Left forelimb (tissue), 1 donor: Measurements from ENCODE around the gene HPCAL1.

Source experiments
- DNase-seq: peaks from one replicate; pipeline ENCODE4 v3.0.0-alpha.2; 2018; ENCODE audit warnings: low spot score

HPCAL1 gene

DNA sequence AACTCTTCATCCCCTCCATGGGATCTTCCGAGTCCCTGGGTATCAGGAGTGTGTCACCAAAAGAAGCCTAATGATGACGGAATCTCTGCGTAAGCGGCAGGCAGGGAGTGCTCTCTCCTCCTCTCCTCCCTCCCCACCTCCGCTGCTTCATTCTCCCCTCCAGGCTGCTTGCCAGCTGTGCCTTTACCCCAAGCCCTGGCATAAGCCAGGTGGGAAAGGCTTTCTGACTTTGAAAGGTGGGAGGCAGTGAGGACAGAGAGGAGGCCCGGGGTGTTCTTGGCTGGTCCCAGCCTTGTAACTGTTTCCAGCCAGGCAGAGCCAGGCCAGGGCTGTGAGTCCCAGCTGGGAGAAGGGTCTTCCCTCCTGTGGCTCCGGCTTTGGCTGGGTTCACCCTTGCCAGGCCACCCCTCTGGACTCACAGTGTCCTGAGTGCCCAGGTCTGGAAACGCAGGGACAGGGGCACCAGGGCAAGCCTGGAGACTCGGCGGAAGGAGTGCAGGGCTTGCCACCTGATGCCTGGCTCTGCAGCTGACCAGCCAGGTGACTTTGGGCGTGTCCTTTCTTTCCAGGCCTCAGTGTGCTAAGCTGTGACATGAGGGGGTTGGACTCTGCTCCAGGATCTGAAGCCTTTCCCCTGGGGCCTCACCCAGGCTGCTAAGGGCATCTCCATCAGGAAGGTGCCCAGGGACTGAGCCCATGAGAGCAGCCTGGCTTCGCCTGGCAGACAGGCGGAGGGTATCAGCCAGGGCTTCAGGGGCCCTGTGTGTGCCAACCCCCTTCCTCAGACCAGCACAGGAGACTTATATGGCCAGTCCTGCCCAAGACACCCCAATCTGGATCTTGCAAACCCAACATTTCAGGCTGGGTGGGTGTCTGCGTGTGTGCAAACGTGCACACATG, 32.7 kb upstream of the HPCAL1 start:
- no peak for DNase-seq

DNA sequence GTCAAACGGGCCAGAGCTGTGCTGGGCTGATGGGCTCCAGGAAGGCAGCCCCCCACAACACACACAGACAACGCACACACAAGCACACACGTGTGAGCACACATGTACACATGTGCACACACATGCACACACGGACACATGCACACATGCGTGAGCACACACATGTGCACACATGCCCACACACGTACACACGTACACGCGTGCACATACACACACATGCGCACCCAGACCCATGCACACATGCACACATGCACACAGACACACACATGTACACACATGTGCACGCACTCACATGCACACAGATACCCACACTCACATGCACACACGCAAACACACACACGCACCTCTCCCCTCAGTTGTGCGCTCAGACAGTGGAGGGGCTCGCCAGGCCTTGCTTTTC, 31.2 kb upstream of the HPCAL1 start:
- no peak for DNase-seq

- DNase-seq, result peak; percentile 40
These were observed 30.8 kb upstream of the HPCAL1 start for GRCh38 chr2:10271946-10272345.

GRCh38 chr2:10272464-10272863, 30.2 kb upstream of the HPCAL1 start:
- peak; percentile 41 for DNase-seq

DNA sequence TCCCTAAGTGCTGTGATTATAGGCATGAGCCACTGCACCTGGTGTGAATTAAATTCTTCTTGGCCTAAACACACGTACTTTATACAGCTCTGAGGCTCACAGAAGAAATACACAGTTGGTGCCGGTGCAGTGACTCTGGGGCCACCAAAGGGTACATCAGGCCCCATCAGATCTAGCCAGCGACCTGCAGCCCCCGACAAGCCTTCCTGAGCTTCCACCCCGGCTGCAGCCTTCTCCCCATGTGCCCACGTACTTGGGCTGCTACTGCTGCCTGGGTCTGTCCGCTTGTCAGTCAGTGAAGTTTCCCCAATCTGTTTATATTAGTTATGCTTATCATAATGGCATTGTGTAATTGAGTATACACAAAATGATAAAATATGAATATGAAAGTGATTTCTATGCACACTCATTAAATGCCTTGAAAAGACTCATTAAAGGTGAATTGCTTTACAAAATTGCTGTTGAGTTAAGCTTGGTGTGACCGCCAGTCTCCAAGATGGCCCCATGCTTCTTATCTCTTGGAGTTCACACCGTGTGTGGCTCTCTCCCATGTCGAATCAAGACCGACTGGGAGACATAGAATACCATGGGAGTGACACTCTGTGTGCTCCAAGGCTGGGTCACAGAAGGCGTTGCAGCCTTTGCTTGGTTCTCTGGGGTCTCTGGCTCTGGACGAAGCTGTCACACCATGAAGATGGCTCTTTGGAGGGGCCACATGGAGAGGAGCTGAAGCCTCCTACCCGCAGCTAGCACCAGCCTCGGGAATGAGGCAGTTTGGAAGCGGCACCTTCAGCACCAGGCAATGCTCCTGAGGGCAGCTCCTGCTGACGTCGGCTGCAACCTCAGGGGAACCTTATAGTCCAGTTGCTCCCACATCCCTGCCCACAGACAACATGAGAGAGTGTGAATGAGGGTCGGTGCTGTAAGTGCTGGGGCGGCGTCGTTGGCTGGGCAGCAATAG, 29.2 kb upstream of the HPCAL1 start:
- DNase-seq, result peak; percentile 45

DNA sequence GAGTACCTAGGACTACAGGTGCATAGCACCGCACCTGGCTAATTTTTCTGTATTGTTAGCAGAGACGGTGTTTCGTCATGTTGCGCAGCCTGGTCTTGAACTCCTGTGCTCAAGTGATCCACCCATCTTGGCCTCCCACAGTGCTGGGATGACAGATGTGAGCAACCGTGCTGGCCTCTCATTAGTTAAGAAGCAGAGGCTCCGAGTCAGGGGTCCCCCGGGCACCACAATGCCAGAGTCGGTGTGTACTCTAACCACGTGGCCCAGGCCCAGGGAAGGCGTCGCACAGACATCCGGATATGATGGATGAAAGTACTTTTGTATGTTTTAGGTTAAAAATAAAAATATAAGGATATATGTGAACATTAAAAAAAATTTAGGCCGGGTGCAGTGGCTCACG, 28.3 kb upstream of the HPCAL1 start:
- DNase-seq, result peak; percentile 18

GRCh38 chr2:10274983-10275802, 27.5 kb upstream of the HPCAL1 start:
- DNase-seq, result peak; percentile 14

GRCh38 chr2:10276481-10277292, 26.0 kb upstream of the HPCAL1 start:
- DNase-seq, result no peak

GRCh38 chr2:10277293-10278028, 25.2 kb upstream of the HPCAL1 start:
- DNase-seq, result no peak

DNA sequence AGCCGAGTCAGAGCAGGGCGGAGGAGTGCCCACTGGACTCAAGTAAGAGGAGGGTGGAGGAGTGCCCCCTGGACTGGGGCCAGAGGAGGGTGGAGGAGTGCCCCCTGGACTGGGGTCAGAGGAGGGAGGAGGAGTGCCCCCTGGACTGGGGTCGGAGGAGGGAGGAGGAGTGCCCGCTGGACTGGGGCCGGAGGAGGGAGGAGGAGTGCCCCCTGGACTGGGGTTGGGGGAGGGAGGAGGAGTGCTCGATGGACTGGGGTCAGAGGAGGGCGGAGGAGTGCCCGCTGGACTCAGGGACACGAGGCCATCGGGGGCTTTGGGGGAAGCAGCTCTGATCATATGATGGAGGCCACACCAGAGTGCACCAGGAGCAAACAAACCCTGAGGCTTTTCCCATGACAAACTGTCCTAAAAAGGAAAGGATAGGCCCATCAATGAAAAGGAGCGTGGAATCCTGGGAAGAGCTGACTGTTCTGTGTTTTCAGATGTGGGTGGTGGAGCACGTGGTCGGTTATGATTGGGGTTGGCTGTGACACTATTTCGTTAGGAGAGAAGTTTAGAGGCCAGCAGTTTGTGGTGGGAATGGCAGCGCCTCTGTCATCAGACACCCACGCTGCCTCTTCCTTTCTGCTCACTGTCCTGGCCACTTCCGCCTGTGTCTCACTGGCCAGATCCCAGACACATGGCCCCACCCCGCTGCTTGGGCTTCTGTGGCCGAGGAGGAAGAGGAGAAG, 24.5 kb upstream of the HPCAL1 start:
- DNase-seq, result no peak

DNA sequence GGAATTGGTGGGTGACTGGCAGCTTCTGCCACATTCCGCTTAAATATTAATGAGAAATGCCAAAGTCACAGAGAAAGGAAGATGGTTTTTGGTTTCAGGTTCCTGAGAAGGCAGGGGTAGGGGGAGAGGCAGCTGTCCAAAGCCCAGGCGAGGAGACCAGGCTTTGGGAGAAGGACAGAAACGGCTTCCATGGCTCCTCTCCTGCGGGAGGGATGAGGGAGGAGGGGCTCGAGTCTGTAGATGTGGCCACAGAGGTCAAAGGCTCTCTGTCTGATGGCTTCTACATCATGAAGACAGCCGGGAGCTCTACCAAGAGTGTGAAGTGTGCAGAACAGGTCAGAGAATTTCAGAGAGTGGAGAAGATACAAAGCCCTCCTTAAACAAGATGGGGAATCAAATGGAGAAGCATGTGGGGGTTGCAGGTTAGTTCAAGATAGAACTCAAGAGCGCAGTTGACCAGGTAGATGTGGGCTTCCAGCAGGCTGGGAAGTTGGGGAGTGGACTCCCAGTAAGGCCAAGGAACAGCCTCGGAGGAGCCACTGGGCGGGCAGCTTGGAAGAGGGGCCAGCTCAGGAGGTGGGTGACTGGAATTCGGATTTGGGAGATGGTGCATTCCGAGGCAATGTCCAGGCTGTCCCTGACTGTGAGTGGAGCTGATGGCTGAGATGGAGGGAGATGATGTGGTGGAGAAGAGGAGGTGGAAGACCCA, 23.8 kb upstream of the HPCAL1 start:
- DNase-seq, result no peak

- no peak for DNase-seq
These were observed 23.2 kb upstream of the HPCAL1 start for GRCh38 chr2:10279472-10279870.

- no peak for DNase-seq
These were observed 22.7 kb upstream of the HPCAL1 start for GRCh38 chr2:10279946-10280463.

- DNase-seq, result no peak
These were observed 20.8 kb upstream of the HPCAL1 start for GRCh38 chr2:10281891-10282290.

DNA sequence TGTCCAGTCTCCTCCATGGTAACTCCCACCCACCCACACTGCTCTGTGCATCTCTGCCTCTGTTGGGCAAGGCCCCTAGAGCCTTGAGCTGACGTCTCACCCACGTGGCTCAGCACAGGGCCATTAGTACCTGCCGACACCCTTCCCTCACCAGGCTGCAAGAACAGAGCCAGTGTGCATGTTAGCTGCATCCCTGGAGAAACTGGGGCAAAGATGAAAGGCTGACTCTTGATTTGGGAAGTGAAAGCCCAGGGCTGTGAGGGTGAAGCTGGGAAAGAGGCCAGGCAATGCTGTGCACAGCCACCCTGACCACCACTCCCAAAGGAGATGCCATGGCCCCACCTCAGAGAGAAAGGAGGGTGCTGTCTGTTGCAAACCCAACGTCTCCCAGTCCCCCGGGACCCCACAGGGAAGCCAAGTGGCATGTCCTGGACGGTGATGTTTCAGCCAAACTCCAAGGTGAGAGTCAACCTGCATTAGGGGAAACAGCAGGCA, 20.0 kb upstream of the HPCAL1 start:
- DNase-seq, result no peak

- DNase-seq, result no peak
These were observed 19.3 kb upstream of the HPCAL1 start for GRCh38 chr2:10283106-10284062.

GRCh38 chr2:10284108-10284870, 18.4 kb upstream of the HPCAL1 start:
- DNase-seq, result no peak
